Loucy (cell line): ENCODE measurements around the gene GON4L.

Experiments
- H2AFZ ChIP-seq: fragments of 200-600 bp; sonication (generic); 2 replicates; pipeline ENCODE4 v1.6.0; 2016; ENCODE audit warnings: antibody characterized with exemption, mild to moderate bottlenecking, low read length, moderate library complexity
- H3F3A ChIP-seq: fragments of 200-600 bp; 2 replicates; pipeline ENCODE4 v1.6.0; 2016; ENCODE audit warnings: antibody characterized with exemption, low read depth, mild to moderate bottlenecking
- H3K27me3 ChIP-seq: fragments of 200-600 bp; sonication (generic); 2 replicates; pipeline ENCODE4 v1.6.1; 2014; ENCODE audit warnings: low read length, mild to moderate bottlenecking; ENCODE audit not compliant: insufficient read depth, poor library complexity, severe bottlenecking
- H3K36me3 ChIP-seq: fragments of 200-600 bp; sonication (generic); 2 replicates; pipeline ENCODE4 v1.6.1; 2016; ENCODE audit warnings: low read length; ENCODE audit not compliant: insufficient read depth
- H3K4me1 ChIP-seq: fragments of 200-600 bp; sonication (generic); 2 replicates; pipeline ENCODE4 v1.5.1; 2014; ENCODE audit warnings: low read length, mild to moderate bottlenecking; ENCODE audit not compliant: insufficient read depth, poor library complexity, severe bottlenecking
- H3K4me2 ChIP-seq: fragments of 200-600 bp; sonication (generic); 2 replicates; pipeline ENCODE4 v1.6.0; 2014; ENCODE audit warnings: antibody characterized with exemption, low read length, low read depth, mild to moderate bottlenecking; ENCODE audit not compliant: poor library complexity, severe bottlenecking
- H3K4me3 ChIP-seq: fragments of 200-600 bp; sonication (generic); 2 replicates; pipeline ENCODE4 v1.5.1; 2014; ENCODE audit warnings: low read length, mild to moderate bottlenecking, mixed read lengths; ENCODE audit not compliant: poor library complexity, severe bottlenecking
- H3K79me2 ChIP-seq: fragments of 200-600 bp; sonication (generic); 2 replicates; pipeline ENCODE4 v1.6.1; 2014; ENCODE audit warnings: low read length; ENCODE audit not compliant: insufficient read depth
- H3K9ac ChIP-seq: fragments of 200-600 bp; sonication (generic); 2 replicates; pipeline ENCODE4 v1.6.0; 2014; ENCODE audit warnings: mild to moderate bottlenecking, low read depth, low read length, moderate library complexity; ENCODE audit not compliant: poor library complexity, severe bottlenecking
- H3K9me2 ChIP-seq: fragments of 200-600 bp; sonication (generic); replicated peaks from 2 replicates; pipeline ENCODE4 v1.6.1; 2016; ENCODE audit warnings: low read depth, low read length, mixed read lengths
- H3K9me3 ChIP-seq: fragments of 200-600 bp; sonication (generic); 2 replicates; pipeline ENCODE4 v1.6.1; 2014; ENCODE audit warnings: mild to moderate bottlenecking, antibody characterized with exemption, low read length, low read depth; ENCODE audit not compliant: insufficient read depth
- H4K20me1 ChIP-seq: fragments of 200-600 bp; sonication (generic); 2 replicates; pipeline ENCODE4 v1.6.0; 2014; ENCODE audit warnings: antibody characterized with exemption, low read length, mild to moderate bottlenecking; ENCODE audit not compliant: insufficient read depth, poor library complexity, severe bottlenecking
- CTCF ChIP-seq: fragments of 200-600 bp; sonication (generic); conservative IDR thresholded peaks from 2 replicates; pipeline ENCODE4 v1.5.1; 2014; ENCODE audit warnings: mild to moderate bottlenecking, antibody characterized with exemption, low read length
- EZH2phosphoT487 ChIP-seq: fragments of 200-600 bp; IDR thresholded peaks from 2 replicates; pipeline ENCODE4 v1.6.1; 2018; ENCODE audit warnings: antibody characterized with exemption, mild to moderate bottlenecking, moderate library complexity, borderline replicate concordance

Gene GON4L

DNA sequence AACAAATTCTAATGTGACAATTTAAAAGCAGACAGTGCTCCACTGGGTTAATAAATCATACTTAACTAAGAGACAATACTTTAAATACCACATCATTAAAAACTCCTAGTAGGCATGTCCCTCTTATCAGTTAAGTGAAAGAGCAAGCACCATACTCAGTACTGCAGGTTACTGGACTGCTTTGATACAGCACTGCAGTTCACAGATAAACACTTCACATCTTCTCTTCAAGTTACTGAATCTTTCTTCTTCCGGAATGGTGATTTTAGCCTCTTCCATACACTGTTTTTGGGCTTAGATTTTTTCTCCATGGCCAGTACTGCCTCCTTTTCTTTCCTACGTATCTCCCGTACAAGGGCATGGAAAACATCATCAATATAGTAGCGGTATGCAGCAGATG is 43.1 kb upstream of the GON4L start:
- Histone ChIP-seq H2AFZ (no peak overlapping the region), H3K9me2 (no peaks in the 10 kb centered on the region), H3K9ac (no peak overlapping the region), H3K36me3 (peaks cover 45% of the 10 kb centered on the region; the same call in 1 of the 2 replicates), H3K4me1 (no peaks in the 10 kb centered on the region), H3K79me2 (no peaks in the 10 kb centered on the region), H3K4me3 (no peak overlapping the region), H3K27me3 (no peaks in the 10 kb centered on the region), H3K4me2 (no peak overlapping the region), H3F3A (0 out of 2 replicates have a peak, but pooled peaks cover 3% of the 10 kb centered on the region), H3K9me3 (no peaks in the 10 kb centered on the region), H4K20me1 (no peaks in the 10 kb centered on the region)
- TF ChIP-seq CTCF (no peak), EZH2phosphoT487 (no peak)

GRCh38 chr1:155899683-155900082 is 42.7 kb upstream of the GON4L start:
- H3K4me1 ChIP-seq: no peaks in the 10 kb centered on the region
- peaks cover 41% of the 10 kb centered on the region; the same call in 1 of the 2 replicates for H3K36me3 ChIP-seq
- H3K4me2 ChIP-seq: no peak overlapping the region
- no peaks in the 10 kb centered on the region for H3K9me3 ChIP-seq
- H3F3A ChIP-seq: 0 out of 2 replicates have a peak, but pooled peaks cover 3% of the 10 kb centered on the region
- no peaks in the 10 kb centered on the region for H3K9me2 ChIP-seq
- H3K27me3 ChIP-seq: no peaks in the 10 kb centered on the region
- no peak overlapping the region for H3K4me3 ChIP-seq
- H2AFZ ChIP-seq: no peak overlapping the region
- H3K9ac ChIP-seq: no peak overlapping the region
- H3K79me2 ChIP-seq: no peaks in the 10 kb centered on the region
- TF ChIP-seq CTCF: no peak
- no peak for TF ChIP-seq EZH2phosphoT487
- no peaks in the 10 kb centered on the region for H4K20me1 ChIP-seq

GRCh38 chr1:155898888-155899287 is 41.9 kb upstream of the GON4L start:
- H3K4me3 ChIP-seq: no peak overlapping the region
- no peaks in the 10 kb centered on the region for H3K4me1 ChIP-seq
- no peaks in the 10 kb centered on the region for H3K9me2 ChIP-seq
- H3K79me2 ChIP-seq: no peaks in the 10 kb centered on the region
- H3K27me3 ChIP-seq: no peaks in the 10 kb centered on the region
- no peaks in the 10 kb centered on the region for H3K9me3 ChIP-seq
- TF ChIP-seq EZH2phosphoT487 (no peak), CTCF (no peak)
- H3K36me3 ChIP-seq: peaks cover 33% of the 10 kb centered on the region; the same call in 1 of the 2 replicates
- no peak overlapping the region for H2AFZ ChIP-seq
- H3F3A ChIP-seq: 0 out of 2 replicates have a peak, but pooled peaks cover 3% of the 10 kb centered on the region
- H3K4me2 ChIP-seq: no peak overlapping the region
- H3K9ac ChIP-seq: no peak overlapping the region
- H4K20me1 ChIP-seq: no peaks in the 10 kb centered on the region
